ENCODE measurements around the gene IL2RA. TPM values are rescaled to one million over a fixed set of nuclear protein-coding genes. Genes with fewer than 3 reads are reported as not detected.

The IL2RA gene
- polyA plus RNA-seq, 1 donor (not counting 4 experiments of a cell fraction or from before 2014, with no cell fraction given), result not detected

- dilution Hi-C loops (cut with MboI; ENCODE audit: extremely low pct_ligation_motif_present, low sequenced_read_pairs), result no loop called here
- peaks cover 18% of the 10 kb centered on the region for H3K27me3 ChIP-seq (ENCODE audit: control insufficient read depth, extremely low read depth, insufficient read depth, low read length)
- H4K20me1 ChIP-seq (ENCODE audit: control insufficient read depth, extremely low read depth, insufficient read depth, low read length), result no peaks in the 10 kb centered on the region
- no peaks in the 10 kb centered on the region for H3K79me2 ChIP-seq (ENCODE audit: control insufficient read depth, insufficient read depth, low read length)
- no peak overlapping the region for H3K27ac ChIP-seq (ENCODE audit: control insufficient read depth, insufficient read depth, low read length)
- TF ChIP-seq EZH2 (IDR thresholded peaks at IDR 0.05; ENCODE audit: low read length) (no peak), CTCF (optimal IDR thresholded peaks at IDR 0.05 in 1 of 3, IDR thresholded peaks at IDR 0.05 in 1 of 3, conservative IDR thresholded peaks at IDR 0.05 in 1 of 3; ENCODE audit: extremely low read depth in 1 of 3, insufficient read depth in 2 of 3, low read length in 3 of 3) (no peak)
- no peak for DNase-seq (ENCODE audit: low read depth, low spot score)
- H3K36me3 ChIP-seq (ENCODE audit: control insufficient read depth in 2 of 2, extremely low read depth in 1 of 2, insufficient read depth in 2 of 2, low read length in 2 of 2), result no peaks in the 10 kb centered on the region
- H3K9me1 ChIP-seq (ENCODE audit: control insufficient read depth, extremely low read depth, insufficient read depth, low read length), result no peaks in the 10 kb centered on the region
- no peak for FAIRE-seq
- H3K4me2 ChIP-seq (ENCODE audit: control insufficient read depth, extremely low read depth, insufficient read depth, low read depth, low read length), result no peak overlapping the region
- H3K4me1 ChIP-seq (ENCODE audit: control insufficient read depth, extremely low read depth, insufficient read depth, low read length), result no peaks in the 10 kb centered on the region
- H3K9me3 ChIP-seq (ENCODE audit: control insufficient read depth, low read depth, low read length), result no peaks in the 10 kb centered on the region
- no peak overlapping the region for H3K4me3 ChIP-seq (ENCODE audit: control insufficient read depth in 2 of 3, extremely low read depth in 1 of 3, insufficient read depth in 2 of 3, low read depth in 1 of 3, low read length in 3 of 3)
- H2AFZ ChIP-seq (ENCODE audit: control insufficient read depth, low read length), result no peak overlapping the region
- H3K9ac ChIP-seq (ENCODE audit: control insufficient read depth, extremely low read depth, insufficient read depth, low read length), result no peak overlapping the region
These were observed 22.0 kb downstream of the IL2RA start for GRCh38 chr10:6040205-6040604.

DNA sequence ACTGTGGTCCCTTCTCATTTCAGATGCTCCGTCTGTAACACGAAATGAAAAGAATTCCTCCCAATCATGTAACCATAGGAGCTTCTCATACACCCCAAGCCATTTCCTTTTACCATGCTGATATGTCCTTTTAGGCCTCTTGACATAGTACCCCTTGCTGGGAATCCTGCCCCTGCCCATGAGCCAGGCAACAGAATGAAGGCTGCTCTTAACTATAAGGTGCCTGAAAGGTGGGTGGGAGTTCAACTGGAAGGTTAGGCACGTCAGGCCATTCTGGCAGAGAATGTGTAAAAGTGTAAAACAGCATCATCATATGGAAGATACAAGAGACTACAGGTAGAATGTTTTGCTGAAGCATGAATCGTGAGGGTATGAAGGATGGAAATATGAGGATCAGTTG is 22.5 kb downstream of the IL2RA start:
- Histone ChIP-seq H3K4me2 (ENCODE audit: control insufficient read depth, extremely low read depth, insufficient read depth, low read depth, low read length) (no peak overlapping the region), H3K27ac (ENCODE audit: control insufficient read depth, insufficient read depth, low read length) (no peak overlapping the region), H3K9ac (ENCODE audit: control insufficient read depth, extremely low read depth, insufficient read depth, low read length) (no peak overlapping the region), H4K20me1 (ENCODE audit: control insufficient read depth, extremely low read depth, insufficient read depth, low read length) (no peaks in the 10 kb centered on the region), H3K9me1 (ENCODE audit: control insufficient read depth, extremely low read depth, insufficient read depth, low read length) (no peaks in the 10 kb centered on the region), H3K4me3 (ENCODE audit: control insufficient read depth in 2 of 3, extremely low read depth in 1 of 3, insufficient read depth in 2 of 3, low read depth in 1 of 3, low read length in 3 of 3) (no peak overlapping the region), H3K27me3 (ENCODE audit: control insufficient read depth, extremely low read depth, insufficient read depth, low read length) (peaks cover 18% of the 10 kb centered on the region), H2AFZ (ENCODE audit: control insufficient read depth, low read length) (no peak overlapping the region), H3K4me1 (ENCODE audit: control insufficient read depth, extremely low read depth, insufficient read depth, low read length) (no peaks in the 10 kb centered on the region), H3K36me3 (ENCODE audit: control insufficient read depth in 2 of 2, extremely low read depth in 1 of 2, insufficient read depth in 2 of 2, low read length in 2 of 2) (no peaks in the 10 kb centered on the region), H3K9me3 (ENCODE audit: control insufficient read depth, low read depth, low read length) (no peaks in the 10 kb centered on the region), H3K79me2 (ENCODE audit: control insufficient read depth, insufficient read depth, low read length) (no peaks in the 10 kb centered on the region)
- FAIRE-seq (no peak), DNase-seq (ENCODE audit: low read depth, low spot score) (no peak)
- dilution Hi-C loops (cut with MboI; ENCODE audit: extremely low pct_ligation_motif_present, low sequenced_read_pairs), result no loop called here
- TF ChIP-seq CTCF (optimal IDR thresholded peaks at IDR 0.05 in 1 of 3, IDR thresholded peaks at IDR 0.05 in 1 of 3, conservative IDR thresholded peaks at IDR 0.05 in 1 of 3; ENCODE audit: extremely low read depth in 1 of 3, insufficient read depth in 2 of 3, low read length in 3 of 3) (no peak), EZH2 (IDR thresholded peaks at IDR 0.05; ENCODE audit: low read length) (no peak)
